HEK293T (cell line): Measurements from ENCODE around the gene DCUN1D3.

ENCODE experiments used
- CTCF ChIA-PET: fragments of 350-600 bp; formaldehyde crosslinking; extraction: SDS; loops from one replicate; lab custom pipeline; 2021; ENCODE audit warnings: antibody characterized with exemption, inconsistent platforms; lab: Yijun Ruan, JAX
- POLR2A ChIA-PET: fragments of 350-600 bp; formaldehyde crosslinking; extraction: SDS; loops from one replicate; lab custom pipeline; 2020; ENCODE audit warnings: antibody characterized with exemption, inconsistent platforms; lab: Yijun Ruan, JAX
- DNase-seq: peaks from one replicate; pipeline ENCODE4 v3.0.0; 2012; ENCODE audit warnings: mixed read lengths; ENCODE audit errors: extremely low spot score
- ARNT ChIP-seq: fragments of 450-650 bp; IDR thresholded peaks from 2 replicates; pipeline ENCODE4 v1.6.1; 2017; ENCODE audit warnings: mild to moderate bottlenecking
- BHLHE40 ChIP-seq: fragments of 450-650 bp; IDR thresholded peaks from 2 replicates; pipeline ENCODE4 v1.6.1; 2016; ENCODE audit warnings: mild to moderate bottlenecking, moderate library complexity, borderline replicate concordance
- CTBP1 ChIP-seq: fragments of 450-650 bp; IDR thresholded peaks from 2 replicates; pipeline ENCODE4 v1.6.1; 2016; ENCODE audit warnings: borderline replicate concordance
- ELF4 ChIP-seq: fragments of 450-650 bp; IDR thresholded peaks from 2 replicates; pipeline ENCODE4 v1.6.1; 2017; ENCODE audit warnings: antibody characterized with exemption
- FOXA1 ChIP-seq: fragments of 450-650 bp; IDR thresholded peaks from 2 replicates; pipeline ENCODE4 v1.6.1; 2016; ENCODE audit warnings: mild to moderate bottlenecking
- FOXK2 ChIP-seq: fragments of 450-650 bp; IDR thresholded peaks from 2 replicates; pipeline ENCODE4 v1.6.1; 2016; ENCODE audit warnings: mild to moderate bottlenecking
- FOXM1 ChIP-seq: fragments of 450-650 bp; IDR thresholded peaks from 2 replicates; pipeline ENCODE4 v1.6.1; 2017; ENCODE audit warnings: mild to moderate bottlenecking, borderline replicate concordance
- HDGF ChIP-seq: fragments of 450-650 bp; IDR thresholded peaks from 2 replicates; pipeline ENCODE4 v1.6.1; 2017; ENCODE audit warnings: antibody characterized with exemption, borderline replicate concordance
- L3MBTL2 ChIP-seq: fragments of 450-650 bp; conservative IDR thresholded peaks from 2 replicates; pipeline ENCODE4 v1.6.1; 2016; ENCODE audit warnings: mild to moderate bottlenecking
- LEF1 ChIP-seq: fragments of 450-650 bp; IDR thresholded peaks from 2 replicates; pipeline ENCODE4 v1.6.1; 2017; ENCODE audit warnings: mild to moderate bottlenecking, borderline replicate concordance
- NFRKB ChIP-seq: fragments of 450-650 bp; IDR thresholded peaks from 2 replicates; pipeline ENCODE4 v1.6.1; 2016; ENCODE audit warnings: mild to moderate bottlenecking, moderate library complexity
- PKNOX1 ChIP-seq: fragments of 450-650 bp; IDR thresholded peaks from 2 replicates; pipeline ENCODE4 v1.6.1; 2016
- SP1 ChIP-seq: fragments of 450-650 bp; IDR thresholded peaks from 2 replicates; pipeline ENCODE4 v1.6.1; 2017
- SUZ12 ChIP-seq: fragments of 450-650 bp; IDR thresholded peaks from 2 replicates; pipeline ENCODE4 v1.6.1; 2016; ENCODE audit warnings: mild to moderate bottlenecking
- TARDBP ChIP-seq: fragments of 450-650 bp; IDR thresholded peaks from 2 replicates; pipeline ENCODE4 v1.6.1; 2016
- ZNF384 ChIP-seq: fragments of 450-650 bp; IDR thresholded peaks from 2 replicates; pipeline ENCODE4 v1.6.1; 2016

Gene DCUN1D3

GRCh38 chr16:20897253-20897897 lies 2.8 kb downstream of the DCUN1D3 start:
- no peak for TF ChIP-seq FOXK2
- TF ChIP-seq FOXM1: no peak
- no peak for TF ChIP-seq PKNOX1
- no peak for DNase-seq
- POLR2A ChIA-PET: no interaction called here
- CTCF ChIA-PET: no interaction called here

- ChIA-PET POLR2A (no interaction called here), CTCF (no interaction called here)
- DNase-seq: no peak
- TF ChIP-seq TARDBP (no peak), ZNF384 (no peak), SUZ12 (no peak), L3MBTL2 (no peak), FOXM1 (no peak), FOXA1 (no peak), ELF4 (no peak), BHLHE40 (no peak), NFRKB (no peak)
Observed at GRCh38 chr16:20894388-20894787, 5.8 kb downstream of the DCUN1D3 start.

GRCh38 chr16:20889625-20890275 lies 10.4 kb downstream of the DCUN1D3 start:
- TF ChIP-seq SUZ12 (no peak), NFRKB (no peak), LEF1 (no peak), CTBP1 (no peak), BHLHE40 (no peak), ELF4 (no peak), FOXM1 (no peak), ARNT (no peak), L3MBTL2 (no peak), SP1 (no peak)
- CTCF ChIA-PET: no interaction called here
- POLR2A ChIA-PET: no interaction called here
- no peak for DNase-seq

- DNase-seq: no peak
- POLR2A ChIA-PET: interaction anchor here (1.4 to 1.6 kb wide), 2 partner anchors 12 to 13 kb away, joined by 3 to 4 read pairs; partner anchors contain the start of genes DCUN1D3 and LYRM1
- CTCF ChIA-PET: no interaction called here
Observed at GRCh38 chr16:20887207-20887606, 13.0 kb downstream of the DCUN1D3 start.

GRCh38 chr16:20886320-20886719 lies 13.8 kb downstream of the DCUN1D3 start:
- ChIA-PET POLR2A (no interaction called here), CTCF (no interaction called here)
- TF ChIP-seq L3MBTL2: no peak
- TF ChIP-seq FOXA1: no peak
- TF ChIP-seq LEF1: no peak
- TF ChIP-seq BHLHE40: no peak
- TF ChIP-seq ARNT: no peak
- no peak for TF ChIP-seq FOXK2
- no peak for TF ChIP-seq TARDBP
- TF ChIP-seq HDGF: no peak
- TF ChIP-seq CTBP1: no peak
- no peak for TF ChIP-seq FOXM1
- no peak for TF ChIP-seq PKNOX1
- no peak for TF ChIP-seq ELF4
- no peak for TF ChIP-seq SP1
- TF ChIP-seq SUZ12: no peak
- no peak for TF ChIP-seq NFRKB
- no peak for TF ChIP-seq ZNF384
- no peak for DNase-seq

More at GRCh38 chr16:20887207-20887606, 13.0 kb downstream of the DCUN1D3 start:
- TF ChIP-seq SP1 (no peak), FOXM1 (no peak), SUZ12 (no peak), TARDBP (no peak), FOXK2 (no peak), FOXA1 (no peak), ZNF384 (no peak), LEF1 (no peak), PKNOX1 (no peak), ARNT (no peak), NFRKB (no peak), BHLHE40 (no peak), L3MBTL2 (no peak), CTBP1 (no peak), HDGF (no peak)

- DNase-seq: no peak
- CTCF ChIA-PET: no interaction called here
- POLR2A ChIA-PET: no interaction called here
- TF ChIP-seq FOXA1: no peak
- no peak for TF ChIP-seq BHLHE40
- TF ChIP-seq HDGF: no peak
- TF ChIP-seq CTBP1: no peak
- TF ChIP-seq SP1: no peak
- no peak for TF ChIP-seq FOXM1
- no peak for TF ChIP-seq LEF1
- no peak for TF ChIP-seq NFRKB
- no peak for TF ChIP-seq ELF4
- no peak for TF ChIP-seq L3MBTL2
- TF ChIP-seq PKNOX1: no peak
- no peak for TF ChIP-seq ARNT
- TF ChIP-seq FOXK2: no peak
- no peak for TF ChIP-seq TARDBP
- no peak for TF ChIP-seq SUZ12
Observed at GRCh38 chr16:20884240-20884556, 16.0 kb downstream of the DCUN1D3 start.
